ENCODE data around the gene SKI.

GRCh38 chr1:2306151-2306978, 78.2 kb downstream of the SKI start:
- no peak for TF ChIP-seq CTCF (conservative IDR thresholded peaks at IDR 0.05; ENCODE audit: low read length)
- TF ChIP-seq EZH2phosphoT487 (IDR thresholded peaks at IDR 0.05; ENCODE audit: borderline replicate concordance, low read depth, low read length) = no peak

All from OCI-LY7 (cell line).